ENCODE data around the gene TTYH3.

DNA sequence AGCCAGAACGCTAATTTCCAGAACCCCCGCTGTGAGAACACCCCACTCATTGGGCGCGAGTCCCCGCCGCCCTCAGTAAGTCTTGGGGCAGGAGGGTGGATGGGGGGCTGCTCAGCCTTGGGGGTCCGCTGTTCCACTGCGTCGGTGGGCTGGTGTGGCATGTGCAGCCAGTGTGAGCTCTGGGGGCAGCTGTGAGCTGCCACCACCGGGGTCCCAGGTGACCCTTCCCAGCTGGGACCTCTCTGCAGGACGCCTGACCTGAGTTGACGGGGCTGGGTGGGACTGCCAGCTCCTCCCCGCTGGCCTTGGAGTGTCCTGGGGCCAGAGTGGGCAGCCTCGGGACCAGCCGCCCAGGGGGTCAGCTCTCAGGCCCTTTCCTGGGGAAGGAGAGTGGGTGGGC is 27.2 kb downstream of the TTYH3 start:
- TF ChIP-seq POLR2AphosphoS5 (IDR thresholded peaks at IDR 0.05; ENCODE audit: borderline replicate concordance, low read depth, low read length) (no peak), EZH2 (IDR thresholded peaks at IDR 0.05) (no peak)

Data from SK-N-MC (cell line).